COLO829 (cell line): Measurements from ENCODE around the gene IGSF8.

ENCODE experiments used
- DNase-seq: peaks from one replicate; pipeline ENCODE4 v3.0.0; 2012; ENCODE audit warnings: low spot score

Gene IGSF8, protein sequence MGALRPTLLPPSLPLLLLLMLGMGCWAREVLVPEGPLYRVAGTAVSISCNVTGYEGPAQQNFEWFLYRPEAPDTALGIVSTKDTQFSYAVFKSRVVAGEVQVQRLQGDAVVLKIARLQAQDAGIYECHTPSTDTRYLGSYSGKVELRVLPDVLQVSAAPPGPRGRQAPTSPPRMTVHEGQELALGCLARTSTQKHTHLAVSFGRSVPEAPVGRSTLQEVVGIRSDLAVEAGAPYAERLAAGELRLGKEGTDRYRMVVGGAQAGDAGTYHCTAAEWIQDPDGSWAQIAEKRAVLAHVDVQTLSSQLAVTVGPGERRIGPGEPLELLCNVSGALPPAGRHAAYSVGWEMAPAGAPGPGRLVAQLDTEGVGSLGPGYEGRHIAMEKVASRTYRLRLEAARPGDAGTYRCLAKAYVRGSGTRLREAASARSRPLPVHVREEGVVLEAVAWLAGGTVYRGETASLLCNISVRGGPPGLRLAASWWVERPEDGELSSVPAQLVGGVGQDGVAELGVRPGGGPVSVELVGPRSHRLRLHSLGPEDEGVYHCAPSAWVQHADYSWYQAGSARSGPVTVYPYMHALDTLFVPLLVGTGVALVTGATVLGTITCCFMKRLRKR

DNA sequence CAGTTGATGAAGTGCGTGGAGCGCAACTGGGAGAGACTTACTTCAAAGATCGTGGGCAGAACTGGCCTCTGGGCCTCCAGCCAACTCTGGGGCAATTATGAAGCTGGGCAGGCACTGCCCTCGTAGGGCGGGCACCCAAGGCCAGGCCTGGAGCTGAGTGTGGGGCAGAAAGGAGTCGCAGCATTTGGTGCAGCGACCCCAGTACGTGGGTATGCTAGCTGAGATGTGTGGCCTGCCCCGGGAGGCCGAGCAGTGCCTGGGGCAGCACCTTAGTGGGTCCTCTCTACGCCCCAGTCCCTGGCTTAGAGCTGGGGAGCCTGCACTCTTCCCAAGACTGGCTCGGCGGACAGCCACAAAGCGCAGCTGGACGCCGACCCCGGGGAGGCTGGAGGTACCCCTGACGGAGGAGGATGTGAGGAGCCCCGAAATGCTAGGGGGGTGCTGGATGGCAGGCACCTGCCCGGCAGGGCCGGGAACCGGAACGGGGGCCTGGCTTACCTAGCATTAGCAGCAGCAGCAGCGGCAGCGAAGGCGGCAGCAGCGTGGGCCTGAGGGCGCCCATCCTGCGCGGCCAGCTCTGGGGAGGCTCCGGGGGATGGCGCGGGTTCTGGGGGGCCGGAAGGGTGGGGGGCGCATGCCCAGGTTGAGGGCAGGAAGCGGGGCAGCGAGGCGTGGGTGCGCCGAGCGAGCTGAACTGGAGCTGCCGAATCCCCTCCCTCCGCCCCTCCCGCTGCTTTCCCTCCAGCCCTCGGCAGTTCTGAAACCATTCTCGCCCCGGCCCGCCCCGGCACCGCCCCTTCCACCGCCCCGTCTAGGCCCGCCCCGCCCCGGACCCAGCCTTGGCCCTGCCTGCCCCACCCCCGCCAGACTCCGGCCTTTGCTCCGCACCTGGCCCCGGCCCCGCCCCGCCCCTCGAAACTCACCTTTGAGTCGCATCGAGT lies at the start of gene IGSF8:
Gene IGSF8, minus strand, starts transcription at position 709 of the 941 bp plus-strand sequence. Its CDS starts 147 bp downstream, at position 562.
- DNase-seq, result peak; percentile 93

- no peak for DNase-seq
Measured at GRCh38 chr1:160148121-160148520, 49.7 kb upstream of the IGSF8 start.

DNA sequence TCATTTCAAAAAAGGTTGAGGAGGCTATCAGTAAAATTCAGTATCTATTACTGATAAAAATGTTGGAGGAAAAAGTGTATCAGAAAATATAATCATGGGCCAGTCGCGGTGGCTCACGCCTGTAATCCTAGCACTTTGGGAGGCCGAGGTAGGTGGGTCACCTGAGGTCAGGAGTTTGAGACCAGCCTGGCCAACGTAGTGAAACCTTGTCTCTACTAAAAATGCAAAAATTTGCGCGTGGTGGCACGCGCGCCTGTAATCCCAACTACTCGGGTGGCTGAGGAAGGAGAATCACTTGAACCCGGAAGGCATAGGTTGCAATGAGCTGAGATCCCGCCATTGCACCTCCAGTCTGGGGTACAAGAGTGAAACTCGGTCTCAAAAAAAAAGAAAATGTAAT lies 47.7 kb upstream of the IGSF8 start:
- no peak for DNase-seq

GRCh38 chr1:160144921-160145320 lies 46.5 kb upstream of the IGSF8 start:
- DNase-seq, result no peak

GRCh38 chr1:160143695-160144094 lies 45.3 kb upstream of the IGSF8 start:
- no peak for DNase-seq

- no peak for DNase-seq
Measured at GRCh38 chr1:160139840-160140239, 41.4 kb upstream of the IGSF8 start.

- DNase-seq, result no peak
Measured at GRCh38 chr1:160137216-160137862, 38.9 kb upstream of the IGSF8 start.

DNA sequence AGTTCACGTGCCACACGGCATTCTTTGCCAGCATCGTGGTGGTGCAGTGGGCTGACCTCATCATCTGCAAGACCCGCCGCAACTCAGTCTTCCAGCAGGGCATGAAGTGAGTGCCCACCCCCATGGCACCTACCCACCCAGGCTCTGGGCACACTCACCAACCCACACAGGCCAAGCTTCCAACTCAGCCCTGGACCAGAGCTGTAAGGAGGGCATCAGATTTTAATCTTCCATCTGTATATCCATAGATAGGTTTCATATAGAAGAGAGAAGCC lies 38.4 kb upstream of the IGSF8 start:
- no peak for DNase-seq

DNA sequence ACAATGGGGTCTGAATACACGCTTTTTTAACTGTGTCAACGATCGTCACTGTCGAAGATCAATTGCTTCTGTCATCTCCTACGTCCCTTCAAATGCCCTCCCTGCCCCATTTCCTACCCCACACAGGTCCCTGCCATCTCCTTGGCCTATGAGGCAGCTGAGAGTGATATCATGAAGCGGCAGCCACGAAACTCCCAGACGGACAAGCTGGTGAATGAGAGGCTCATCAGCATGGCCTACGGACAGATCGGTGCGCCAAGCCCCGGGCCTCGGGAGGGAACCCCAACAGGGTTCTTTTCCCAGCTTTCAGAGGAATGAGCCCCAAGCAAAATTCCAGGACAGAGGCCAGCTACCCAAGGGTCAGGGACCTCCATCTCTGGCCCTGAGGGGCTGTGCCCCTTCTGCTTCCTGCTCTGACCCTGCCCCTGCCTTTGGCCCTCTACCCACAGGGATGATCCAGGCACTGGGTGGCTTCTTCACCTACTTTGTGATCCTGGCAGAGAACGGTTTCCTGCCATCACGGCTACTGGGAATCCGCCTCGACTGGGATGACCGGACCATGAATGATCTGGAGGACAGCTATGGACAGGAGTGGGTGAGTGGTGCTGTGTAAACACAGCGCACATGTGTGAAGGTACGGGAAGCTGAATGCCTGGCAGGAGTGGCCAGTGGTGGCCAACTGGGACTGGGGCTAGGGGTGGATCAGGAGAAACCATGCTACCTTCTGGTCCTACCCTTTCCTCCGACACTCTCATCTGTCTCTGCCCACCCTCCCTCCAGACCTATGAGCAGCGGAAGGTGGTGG lies 37.9 kb upstream of the IGSF8 start:
- no peak for DNase-seq

DNA sequence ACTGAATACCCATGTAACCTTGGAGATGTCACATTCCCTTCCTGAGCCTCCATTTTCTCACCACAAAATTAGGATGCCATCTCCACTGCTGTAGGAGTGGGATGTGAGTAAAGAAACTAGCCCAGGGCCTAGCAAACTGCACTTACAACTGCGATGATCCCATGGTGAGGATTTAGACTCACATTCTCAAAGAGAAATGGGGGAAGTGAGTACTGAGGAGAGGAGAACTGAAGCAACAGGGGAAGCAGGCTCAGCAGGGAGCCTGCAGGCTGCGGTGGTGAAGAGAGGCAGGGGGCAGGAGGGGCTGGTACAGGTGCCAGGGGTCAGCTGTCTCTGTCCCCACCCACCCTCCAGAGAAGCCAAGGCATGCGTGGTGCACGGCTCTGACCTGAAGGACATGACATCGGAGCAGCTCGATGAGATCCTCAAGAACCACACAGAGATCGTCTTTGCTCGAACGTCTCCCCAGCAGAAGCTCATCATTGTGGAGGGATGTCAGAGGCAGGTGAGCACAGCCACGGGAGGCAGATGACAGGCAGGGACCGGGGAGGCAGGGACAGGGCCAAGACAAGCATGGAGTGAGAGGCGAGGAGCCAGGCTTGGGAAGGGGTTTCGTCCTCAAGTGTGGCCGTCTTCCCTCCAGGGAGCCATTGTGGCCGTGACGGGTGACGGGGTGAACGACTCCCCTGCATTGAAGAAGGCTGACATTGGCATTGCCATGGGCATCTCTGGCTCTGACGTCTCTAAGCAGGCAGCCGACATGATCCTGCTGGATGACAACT lies 36.6 kb upstream of the IGSF8 start:
- DNase-seq, result no peak

DNA sequence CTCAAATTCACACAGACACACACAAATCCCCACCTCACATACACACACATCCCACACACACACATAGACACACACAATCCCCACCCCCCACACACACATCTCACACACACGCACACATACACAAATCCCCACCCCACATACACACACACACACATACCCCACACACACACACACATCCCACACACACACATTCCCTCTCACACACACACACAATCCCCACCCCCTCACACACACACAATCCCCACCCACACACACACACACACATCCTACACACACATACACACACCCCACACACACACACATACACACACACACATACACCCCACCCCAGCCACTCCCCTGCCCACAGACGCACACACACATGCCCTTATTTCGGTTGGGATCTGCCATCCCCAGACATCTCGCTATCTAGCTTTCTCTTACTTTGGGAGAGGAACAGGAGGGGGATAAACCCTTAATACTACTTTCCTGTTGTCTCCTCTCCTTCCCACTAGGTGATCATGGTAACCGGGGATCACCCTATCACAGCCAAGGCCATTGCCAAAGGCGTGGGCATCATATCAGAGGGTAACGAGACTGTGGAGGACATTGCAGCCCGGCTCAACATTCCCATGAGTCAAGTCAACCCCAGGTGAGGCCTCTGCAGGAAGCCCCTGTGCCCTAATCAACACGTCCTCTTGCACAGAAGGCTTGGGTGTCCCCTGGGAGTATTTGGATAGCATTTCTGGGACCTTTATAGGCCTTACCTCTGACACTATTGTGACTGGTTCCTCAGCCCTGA lies 35.8 kb upstream of the IGSF8 start:
- DNase-seq, result no peak

DNA sequence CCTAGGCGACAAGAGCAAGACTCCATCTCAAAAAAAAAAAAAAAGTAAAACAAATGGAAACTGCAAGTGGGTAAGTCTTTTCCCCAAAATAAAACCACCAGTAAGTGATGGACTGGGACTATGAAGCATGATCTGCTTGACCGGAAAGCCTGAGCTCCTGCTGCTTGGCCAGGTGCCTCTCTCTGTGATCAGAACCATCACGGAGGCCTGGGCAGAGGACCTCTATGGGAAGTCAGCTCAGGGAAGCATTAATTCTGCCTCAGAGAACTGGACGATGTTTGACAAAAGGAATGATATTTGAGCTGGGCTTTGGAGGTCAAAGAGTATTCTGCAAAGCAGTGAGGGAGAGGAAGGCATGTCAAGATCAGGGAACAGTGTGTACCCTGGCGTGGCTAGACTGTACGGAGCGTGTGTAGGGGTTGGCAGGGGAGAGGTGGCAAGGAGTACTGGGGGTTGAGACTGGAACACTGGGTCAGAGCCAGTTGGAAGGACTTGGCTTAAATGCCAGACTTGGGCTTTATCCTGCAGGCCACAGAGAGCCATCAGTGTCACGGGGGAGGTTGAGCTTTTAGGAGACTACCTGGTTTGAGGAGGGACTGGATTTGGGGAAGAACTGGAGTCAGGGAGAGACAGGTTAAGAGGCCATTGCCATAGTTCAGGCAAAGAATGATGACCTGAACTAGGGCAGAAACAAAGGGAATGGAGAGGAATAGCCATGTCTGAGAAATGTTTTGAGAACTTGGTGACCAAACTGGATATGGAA lies 33.6 kb upstream of the IGSF8 start:
- no peak for DNase-seq

DNA sequence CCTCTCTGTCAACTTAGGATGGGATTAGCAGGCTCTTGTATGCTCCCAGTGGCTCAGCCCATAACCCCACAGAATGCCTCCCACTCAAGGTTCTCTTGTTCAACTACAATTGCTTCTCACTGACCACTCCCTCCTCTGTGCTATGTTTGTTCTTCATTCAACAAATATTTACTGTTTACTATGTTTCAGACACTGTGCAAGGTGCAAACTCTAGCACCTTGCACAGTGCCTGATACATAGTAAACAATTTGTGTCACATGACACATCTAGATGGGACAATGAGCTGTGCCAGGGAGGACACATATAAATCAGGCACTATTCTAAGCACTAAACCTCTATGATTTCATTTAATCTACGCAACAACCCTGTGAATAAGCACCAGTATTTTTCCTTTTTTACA lies 32.5 kb upstream of the IGSF8 start:
- no peak for DNase-seq

DNA sequence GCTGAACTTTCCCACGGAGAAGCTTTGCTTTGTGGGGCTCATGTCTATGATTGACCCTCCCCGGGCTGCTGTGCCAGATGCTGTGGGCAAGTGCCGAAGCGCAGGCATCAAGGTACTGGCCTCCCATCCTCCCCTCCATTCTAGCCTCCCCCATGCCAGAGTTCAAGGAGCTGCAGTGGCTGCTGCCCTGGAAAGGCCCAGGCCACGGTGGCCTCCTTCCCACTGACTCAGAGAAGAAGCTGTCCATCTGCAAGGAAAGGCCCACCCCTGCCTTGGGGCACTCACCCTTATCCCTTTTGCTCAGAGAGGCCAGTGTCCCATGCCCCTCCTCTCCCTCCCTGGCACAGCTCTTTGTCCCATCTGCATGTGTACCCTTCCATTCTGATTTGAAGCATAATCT lies 32.1 kb upstream of the IGSF8 start:
- no peak for DNase-seq

- DNase-seq, result no peak
Measured at GRCh38 chr1:160129966-160130365, 31.5 kb upstream of the IGSF8 start.

DNA sequence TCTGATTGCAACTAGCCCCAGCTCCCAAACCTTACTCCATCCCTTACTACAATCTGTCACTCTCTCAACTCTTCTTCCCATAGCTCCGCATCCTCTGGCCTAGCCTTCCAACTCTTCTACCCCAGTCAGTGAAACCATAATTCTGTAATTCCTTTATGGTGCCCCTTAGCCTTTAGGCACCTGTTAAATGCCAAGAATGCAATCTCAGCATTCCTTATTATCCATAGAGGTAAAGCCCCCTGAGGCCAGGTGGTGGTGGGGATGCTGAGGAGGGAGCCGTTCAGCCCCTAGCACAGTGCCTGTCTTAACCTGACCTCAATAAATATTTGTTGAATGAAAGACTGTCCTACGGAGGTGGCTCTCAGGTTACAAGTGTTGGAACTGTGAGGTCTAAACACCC lies 31.1 kb upstream of the IGSF8 start:
- no peak for DNase-seq

DNA sequence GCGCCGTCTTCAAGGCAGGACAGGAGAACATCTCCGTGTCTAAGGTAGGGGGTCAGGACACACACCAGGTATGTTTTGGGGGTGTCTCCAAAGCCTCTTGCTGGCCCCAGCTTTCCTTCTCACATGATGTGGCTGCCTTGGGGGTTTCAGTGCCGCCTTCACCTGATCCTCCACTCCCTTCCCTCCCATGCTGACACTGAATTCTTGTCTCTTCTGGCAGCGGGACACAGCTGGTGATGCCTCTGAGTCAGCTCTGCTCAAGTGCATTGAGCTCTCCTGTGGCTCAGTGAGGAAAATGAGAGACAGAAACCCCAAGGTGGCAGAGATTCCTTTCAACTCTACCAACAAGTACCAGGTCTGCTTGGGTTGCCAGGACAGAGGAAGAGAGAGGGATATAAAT lies 30.6 kb upstream of the IGSF8 start:
- DNase-seq, result no peak

- no peak for DNase-seq
Measured at GRCh38 chr1:160128636-160129035, 30.2 kb upstream of the IGSF8 start.

- DNase-seq, result no peak
Measured at GRCh38 chr1:160127865-160128523, 29.6 kb upstream of the IGSF8 start.
